Activated CD4-positive, alpha-beta T cell treated with anti-CD3 and anti-CD28 coated beads, Interleukin-2, amount 50 U/mL, for 4 hours (primary cell): ENCODE results near the gene PPM1E.
"Not testable (repeated sequence)": the region's sequence is repeated elsewhere in the genome, so short reads cannot be mapped to it uniquely, and the experiment has no call there.

Experiments used
- DNase-seq, 2 experiments: peaks; one replicate each; pipeline ENCODE4 v3.0.0-alpha.2; 2020

The PPM1E gene

DNA sequence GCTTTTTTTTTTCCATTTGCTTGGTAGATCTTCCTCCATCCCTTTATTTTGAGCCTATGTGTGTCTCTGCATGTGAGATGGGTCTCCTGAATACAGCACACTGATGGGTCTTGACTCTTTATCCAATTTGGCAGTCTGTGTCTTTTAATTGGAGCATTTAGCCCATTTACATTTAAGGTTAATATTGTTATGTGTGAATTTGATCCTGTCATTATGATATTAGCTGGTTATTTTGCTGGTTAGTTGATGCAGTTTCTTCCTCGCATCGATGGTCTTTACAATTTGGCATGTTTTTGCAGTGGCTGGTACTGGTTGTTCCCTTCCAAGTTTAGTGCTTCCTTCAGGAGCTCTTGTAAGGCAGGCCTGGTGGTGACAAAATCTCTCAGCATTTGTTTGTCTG, 94.5 kb downstream of the PPM1E start:
- DNase-seq, result not testable (repeated sequence)

DNA sequence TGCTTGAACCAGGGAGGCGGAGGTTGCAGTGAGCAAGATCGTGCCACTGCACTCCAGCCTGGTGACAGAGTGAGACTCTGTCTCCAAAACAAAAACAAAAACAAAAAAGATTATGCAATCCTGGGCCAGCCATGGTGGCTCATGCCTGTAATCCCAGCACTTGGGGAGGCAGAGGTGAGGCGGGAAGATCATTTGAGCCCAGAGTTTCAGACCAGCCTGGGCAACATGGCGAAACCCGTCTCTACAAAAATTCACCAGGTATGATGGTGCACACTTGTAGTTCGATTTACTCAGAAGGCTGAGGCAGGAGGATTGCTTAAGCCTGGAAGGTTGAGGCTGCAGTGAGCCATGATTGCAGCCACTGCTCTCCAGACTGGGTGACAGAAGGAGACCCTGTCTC, 109.6 kb downstream of the PPM1E start:
- no peak for DNase-seq

DNA sequence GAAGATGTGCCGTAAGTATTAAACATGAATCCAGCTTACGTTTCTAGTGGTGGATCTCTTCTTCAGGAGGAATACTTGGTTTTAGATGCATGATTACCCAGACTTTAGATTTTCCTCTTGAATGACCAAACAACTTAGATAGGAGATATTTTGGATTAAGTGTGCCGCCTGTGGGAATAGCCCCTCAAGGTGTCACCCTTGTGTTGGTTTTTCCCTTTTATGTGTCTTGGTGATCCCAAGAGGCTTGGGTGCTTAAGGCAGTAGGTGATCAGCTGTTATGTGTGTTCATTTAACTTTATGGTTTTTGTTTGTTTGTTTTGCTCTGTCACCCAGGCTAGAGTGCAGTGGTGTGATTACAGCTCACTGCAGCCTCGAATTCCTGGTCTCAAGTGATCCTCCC, 115.1 kb downstream of the PPM1E start:
- DNase-seq, result no peak

DNA sequence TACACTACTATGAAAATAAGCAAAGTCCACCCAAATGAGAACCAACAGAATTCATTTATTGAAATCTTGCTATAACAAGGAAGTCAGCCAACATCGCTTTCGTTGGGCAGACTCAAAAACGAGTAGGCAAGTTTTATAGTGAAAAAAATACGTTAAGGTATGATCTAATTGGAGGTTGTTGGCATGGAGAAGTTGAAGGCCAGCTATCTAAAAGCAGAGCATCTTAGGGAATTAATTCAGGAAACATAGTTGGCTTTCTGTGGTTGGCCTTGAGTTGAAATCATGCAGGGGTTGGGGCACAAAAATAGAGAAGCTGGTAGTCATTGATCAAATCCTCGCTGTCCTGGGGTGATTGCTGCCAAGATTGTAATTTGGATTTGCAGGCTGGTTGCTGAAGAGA, 118.3 kb downstream of the PPM1E start:
- DNase-seq, result no peak

DNA sequence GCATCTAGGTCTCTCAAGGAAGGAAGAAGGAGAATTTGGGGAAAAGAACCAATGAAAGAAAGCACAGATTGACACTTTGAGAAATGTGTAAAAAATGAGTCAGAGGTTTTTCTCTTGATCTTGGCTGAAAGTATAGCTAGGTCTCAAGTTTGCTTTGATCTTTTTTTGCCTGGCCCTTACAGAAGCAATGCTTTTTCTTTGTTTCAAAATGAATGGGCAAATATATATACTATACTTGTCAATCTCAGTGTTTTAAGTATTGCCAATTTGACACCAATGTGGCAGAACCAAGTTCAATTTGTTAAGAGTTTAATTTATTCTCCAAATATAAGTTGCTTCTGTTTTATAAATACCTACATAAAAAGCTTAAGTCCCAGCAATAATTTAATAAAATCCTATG, 119.6 kb downstream of the PPM1E start:
- DNase-seq, result no peak

DNA sequence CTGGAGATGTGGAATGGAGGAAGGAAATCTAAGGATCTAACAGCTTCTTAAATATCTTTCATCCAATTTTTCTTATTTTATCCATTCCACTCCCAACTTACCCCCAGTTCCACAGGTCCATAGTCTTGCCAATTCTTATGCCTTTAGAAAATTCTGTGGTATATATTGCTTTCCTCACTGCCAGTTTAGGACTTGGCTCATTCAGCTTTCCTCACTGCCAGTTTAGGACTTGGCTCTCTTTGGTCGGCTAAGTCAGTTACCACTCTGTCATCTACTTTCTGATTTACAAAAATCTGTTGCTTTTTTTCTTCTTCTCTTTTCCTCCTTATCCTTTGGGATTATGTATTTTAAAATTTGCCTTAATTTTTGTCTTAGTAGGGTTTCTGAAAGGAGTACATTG, 128.5 kb downstream of the PPM1E start:
- no peak for DNase-seq

DNA sequence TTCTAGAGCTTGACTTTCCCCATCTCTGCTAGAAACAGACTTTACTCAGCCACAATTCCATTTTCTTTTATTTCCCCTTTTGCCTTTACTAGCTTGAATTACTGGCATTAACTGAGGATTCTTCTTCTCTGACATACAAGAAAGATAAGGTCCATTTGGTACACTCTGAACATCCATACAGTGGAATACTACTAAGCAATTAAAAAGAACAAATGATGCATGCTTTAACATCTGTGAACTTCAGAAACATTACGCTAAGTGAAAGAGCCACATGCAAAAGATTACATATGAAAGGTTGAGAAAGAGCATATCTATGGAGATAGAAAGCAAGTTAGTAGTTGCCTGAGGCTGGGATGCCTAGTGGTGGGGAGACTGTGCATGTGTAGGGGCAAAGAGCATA, 130.9 kb downstream of the PPM1E start:
- no peak for DNase-seq

DNA sequence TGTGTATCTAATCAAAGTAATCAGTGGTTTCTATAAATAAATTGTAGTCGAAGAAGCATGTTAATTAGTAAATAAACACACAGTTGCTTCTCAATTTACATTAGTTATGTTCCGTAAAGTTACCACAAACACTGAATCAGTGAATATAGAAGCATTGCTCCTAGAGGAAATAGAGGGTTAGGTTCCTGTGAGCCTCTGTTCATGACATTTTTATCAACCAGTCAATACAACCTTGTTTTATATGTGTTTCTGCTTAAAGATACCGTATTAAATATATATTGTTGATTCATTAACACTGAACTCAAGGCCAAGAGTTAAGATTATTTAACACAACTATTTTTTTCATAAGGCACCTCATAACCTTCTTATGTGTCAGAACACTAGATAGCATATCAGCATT, 134.3 kb downstream of the PPM1E start:
- no peak for DNase-seq

DNA sequence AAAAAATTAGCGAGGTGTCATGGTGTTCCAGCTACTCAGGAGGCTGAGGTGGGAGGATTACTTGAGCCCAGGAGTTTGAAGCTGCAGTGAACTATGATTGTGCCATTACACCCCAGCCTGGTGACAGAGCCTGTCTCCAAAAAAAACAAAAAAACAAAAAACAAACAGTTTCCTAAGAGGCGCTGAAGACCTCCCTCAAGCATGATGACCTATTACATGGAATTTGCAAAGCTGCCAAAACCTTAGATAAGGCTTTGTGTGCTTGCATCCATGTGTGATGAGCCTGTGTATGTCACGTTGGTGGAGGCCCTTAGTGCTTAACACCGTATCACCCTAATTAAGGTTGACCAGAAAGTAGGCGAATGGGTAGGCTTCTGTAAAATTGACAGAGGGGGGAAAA, 143.5 kb downstream of the PPM1E start:
- no peak for DNase-seq

DNA sequence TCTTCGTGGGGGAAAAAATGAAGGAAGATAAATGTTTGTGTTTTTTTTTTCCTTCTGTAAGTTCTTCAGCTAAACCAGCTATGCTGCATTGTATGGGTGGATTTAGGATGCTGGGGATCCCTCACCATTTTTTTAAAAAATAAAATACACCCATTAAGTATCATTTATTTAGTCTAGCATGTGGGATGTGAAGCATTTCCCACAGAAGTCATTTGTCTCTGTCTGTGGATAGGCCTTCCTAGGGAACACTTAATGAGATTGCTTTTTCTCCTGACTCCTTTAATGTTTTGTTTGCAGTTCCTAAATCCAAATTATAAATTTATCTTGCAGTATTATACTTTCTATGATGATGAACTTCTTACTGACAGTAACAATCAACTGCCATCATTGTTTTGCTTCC, 146.7 kb downstream of the PPM1E start:
- DNase-seq, result no peak

DNA sequence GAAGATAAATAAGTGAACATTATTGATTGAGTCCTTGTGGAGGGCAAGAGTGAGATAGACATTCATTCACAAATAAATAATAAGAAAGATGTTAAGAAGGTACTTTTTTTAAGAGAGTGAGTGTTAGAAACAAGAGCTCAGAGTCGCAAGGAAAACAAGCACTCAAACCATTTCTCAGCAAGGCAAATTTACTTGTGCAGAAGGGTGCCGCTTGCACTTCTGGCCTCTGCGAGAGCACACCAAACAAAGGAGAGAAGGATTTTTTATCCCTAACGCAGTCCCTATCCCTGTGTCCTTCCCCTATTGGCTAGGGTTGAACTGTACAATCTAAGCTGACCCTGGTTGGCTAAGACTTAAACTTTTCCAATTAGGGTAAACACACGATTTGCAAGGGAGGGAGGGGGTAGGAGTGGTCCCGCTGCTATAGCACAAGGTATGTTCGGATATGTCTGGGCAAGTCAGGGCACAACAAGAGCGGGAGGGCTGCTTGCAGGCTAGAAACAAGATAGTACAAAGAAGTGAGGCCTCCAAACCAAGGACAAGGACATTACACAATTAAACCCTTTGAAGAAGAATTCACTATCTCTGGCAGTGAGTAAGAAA, 156.2 kb downstream of the PPM1E start:
- DNase-seq, result no peak

DNA sequence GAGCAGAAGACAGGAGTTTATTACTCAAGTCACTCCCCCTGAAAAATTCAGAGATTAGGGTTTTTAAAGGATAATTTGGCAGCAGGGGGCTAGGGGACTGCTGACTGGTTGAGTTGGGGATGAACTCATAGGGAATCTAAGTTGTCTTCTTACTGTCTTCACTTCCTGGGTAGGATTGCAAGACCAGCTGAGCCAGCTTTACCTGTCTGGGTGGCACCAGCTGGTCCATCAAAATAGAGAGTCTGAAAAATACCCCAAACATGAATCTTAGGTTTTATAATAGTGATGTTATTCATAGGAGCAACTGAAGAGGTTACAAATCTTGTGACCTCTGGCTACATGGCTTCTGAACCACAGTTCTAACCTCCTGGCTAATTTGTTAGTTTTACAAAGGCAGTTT, 157.9 kb downstream of the PPM1E start:
- no peak for DNase-seq

DNA sequence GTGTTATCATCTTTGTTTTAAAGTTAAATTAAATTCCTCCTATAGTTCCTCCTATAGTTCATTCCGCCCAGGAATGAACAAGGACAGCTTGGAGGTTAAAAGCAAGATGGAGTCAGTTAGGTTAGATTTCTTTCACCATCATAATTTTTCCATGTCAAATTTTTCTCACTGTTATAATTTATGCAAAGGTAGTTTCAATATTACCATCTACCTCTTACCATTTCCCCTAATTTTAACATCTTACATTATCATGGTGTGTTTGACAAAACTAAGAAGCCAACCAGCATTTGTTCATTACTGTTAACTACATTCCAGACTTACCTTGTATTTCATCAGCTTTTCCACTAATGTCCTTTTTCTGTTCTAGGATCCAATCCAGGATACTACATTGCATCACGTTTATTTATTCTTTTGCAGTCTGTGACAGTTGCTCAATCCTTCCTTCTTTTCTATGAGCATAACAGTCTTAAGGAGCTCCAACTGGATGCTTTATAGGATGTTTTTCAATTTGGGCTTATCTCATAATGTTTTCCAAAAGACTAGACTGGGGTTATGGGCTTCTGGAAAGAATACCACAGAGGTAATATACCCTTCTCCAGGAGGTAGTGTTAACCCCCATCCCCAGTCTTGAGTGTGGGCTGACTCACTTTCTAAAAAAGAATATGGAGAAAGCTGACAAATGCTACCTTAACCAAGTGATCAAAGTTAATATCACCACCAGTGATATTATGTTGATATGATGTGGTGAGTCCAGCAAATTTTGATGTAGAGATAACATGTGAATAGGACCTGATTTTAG, 158.5 kb downstream of the PPM1E start:
- DNase-seq, result no peak

DNA sequence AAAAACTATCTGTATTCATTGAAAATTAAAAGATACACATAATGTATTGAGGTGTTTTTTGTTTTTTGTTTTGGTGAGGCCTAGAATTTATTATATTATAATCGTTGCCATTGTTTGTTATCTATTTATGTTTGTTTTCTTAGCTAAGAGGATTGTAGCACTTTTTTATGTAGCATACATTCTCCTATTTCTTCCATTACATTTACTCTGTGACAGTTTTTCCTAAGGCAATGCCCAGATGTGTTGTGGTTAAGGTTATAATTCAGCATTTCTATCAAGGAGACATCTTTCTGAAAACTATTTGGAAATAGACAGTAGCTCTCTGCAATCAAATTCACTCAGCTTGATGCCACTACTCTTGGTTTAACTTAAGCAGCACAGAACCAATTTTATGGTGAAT, 161.6 kb downstream of the PPM1E start:
- DNase-seq, result no peak

DNA sequence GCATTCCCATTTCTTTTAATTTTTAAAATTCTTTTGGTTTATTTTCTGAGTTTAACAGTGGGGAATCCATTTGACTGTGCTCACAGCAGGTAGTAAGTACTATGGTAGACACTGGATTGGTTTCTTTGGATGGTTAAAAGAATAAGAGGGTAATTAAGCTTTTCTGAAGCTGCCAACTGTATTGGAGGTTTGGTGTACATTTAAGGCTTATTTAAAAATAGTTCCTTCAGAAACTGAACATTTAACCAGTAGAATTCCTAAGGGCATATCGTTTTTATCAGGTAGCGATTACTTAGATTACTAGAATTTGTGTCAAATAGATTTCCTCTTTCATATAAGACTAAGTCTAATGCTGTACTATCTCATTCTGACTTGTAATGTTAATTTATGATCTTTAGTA, 162.4 kb downstream of the PPM1E start:
- DNase-seq, result no peak

DNA sequence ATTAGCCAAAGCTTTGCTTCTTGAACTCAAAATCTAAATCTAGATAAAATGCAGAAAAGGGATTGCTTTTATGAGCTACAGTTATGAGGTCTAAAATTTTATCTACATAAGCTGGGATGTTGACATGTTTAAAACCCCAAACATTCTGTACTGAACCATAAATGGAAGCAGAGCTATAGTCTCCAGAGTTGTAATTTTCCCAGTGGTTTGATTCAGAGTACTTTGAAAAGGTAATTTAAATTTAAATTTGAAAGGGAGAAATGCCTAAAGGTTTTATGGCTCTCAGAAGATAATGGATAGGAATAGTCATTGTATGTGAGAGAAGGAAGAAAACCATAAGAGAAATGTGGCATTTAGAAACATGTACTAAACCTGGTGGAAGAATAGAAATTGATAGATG, 163.2 kb downstream of the PPM1E start:
- no peak for DNase-seq

DNA sequence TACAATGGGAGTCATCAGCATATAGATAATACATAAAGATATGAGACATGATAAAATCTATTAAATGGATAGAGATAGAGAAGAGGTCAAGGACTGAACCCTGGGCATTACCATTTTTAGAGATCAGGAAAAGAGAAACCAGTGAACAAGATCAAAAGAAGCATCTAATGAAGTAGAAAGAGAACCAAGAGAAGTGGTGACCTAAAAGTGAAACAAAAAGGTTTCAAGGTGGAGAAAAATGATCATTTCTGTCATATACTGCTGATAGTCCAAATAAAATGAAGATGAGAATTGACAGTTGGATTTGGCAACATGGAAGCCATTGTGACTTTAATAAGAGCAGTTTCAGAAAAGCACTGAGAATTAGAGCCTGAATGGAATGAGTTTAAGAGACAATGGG, 165.1 kb downstream of the PPM1E start:
- no peak for DNase-seq

DNA sequence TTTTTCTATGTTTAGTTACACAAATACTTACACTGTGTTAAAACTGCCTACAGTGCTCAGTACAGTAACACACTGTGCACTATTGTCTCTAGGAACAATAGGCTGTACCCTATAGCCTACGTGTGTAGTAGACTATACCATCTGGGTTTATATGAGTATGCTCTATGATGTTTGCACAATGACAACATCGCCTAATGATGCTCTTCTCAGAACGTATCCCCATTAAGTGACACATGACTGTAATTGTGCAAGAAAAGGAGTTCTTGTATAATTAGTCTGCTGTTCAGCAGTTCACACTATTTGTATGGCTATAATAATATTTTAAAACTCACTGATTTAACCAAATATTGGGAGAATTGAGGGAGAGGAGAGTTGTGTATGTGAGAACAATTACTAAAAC, 177.3 kb downstream of the PPM1E start:
- DNase-seq, result no peak

DNA sequence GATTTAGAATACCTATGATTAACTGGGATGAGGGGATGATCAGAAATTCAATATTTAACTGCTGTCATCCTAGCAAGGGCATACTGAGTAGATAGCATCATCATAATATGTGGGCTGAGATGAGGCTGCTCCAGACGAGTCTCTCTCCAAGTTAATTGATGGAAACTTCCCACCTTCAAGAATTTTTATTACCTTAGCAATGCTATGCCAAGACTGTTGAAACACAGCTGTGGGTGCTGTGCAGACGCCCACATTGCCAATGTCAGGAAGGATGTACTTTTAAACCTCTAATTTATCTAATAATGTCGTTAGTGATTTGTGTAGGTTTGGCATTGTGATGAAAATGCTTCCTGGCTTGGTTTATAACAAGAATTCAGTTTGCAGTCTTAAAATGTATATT, 180.6 kb downstream of the PPM1E start:
- DNase-seq, result no peak

DNA sequence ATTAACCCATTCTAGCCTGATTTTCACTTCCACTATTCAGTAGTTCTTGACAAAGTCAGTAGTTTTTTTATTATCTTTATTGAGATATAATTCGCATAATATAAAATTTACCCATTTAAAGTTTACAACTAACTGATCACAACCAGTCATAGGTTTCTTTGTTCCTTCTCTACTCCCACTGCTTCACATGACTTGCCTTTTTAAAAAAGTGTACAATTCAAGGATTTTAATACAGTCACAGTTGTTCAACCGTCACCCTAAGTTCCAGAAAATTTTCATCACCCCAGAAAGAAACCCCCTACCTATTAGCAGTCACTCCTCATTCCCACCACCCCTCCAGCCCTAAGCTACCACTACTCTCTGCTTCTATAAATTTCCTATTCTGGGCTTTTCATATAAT, 188.5 kb downstream of the PPM1E start:
- DNase-seq, result no peak

DNA sequence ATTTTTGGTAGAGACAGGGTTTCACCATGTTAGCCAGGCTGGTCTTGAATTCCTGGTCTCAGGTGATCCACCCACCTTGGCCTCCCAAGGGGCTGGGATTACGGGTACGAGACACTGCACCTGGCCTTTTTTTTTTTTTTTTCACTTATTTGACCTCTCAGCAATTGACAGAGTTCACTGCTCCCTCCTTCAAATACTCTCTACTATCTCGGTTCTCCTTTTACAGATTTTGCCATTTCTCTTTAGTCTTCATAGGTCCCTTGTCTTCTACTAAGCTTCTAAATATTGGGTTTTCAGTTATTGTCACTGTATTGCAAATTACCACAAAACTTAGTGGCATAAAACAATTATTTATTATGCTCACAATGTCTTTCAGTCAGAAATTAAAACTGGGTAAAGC, 191.8 kb downstream of the PPM1E start:
- DNase-seq, result no peak

DNA sequence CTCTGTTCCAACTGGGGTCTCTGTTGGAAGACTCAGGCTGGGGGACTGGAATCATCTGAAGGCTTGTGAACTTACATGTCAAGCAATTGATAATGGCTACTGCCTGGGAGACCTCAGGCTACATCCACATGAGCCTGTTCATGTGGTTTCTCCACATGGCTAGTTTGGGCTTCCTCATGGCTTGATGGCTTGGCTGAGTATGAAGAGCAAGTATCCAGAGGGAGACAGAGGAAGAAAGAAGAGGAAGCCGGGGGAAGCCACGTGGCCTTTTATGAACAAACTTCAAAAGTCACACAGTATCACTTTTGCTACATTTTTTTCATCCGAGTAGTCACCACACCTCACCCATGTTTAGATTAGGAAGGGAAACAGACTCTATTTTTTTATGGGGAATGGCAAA, 192.2 kb downstream of the PPM1E start:
- no peak for DNase-seq

DNA sequence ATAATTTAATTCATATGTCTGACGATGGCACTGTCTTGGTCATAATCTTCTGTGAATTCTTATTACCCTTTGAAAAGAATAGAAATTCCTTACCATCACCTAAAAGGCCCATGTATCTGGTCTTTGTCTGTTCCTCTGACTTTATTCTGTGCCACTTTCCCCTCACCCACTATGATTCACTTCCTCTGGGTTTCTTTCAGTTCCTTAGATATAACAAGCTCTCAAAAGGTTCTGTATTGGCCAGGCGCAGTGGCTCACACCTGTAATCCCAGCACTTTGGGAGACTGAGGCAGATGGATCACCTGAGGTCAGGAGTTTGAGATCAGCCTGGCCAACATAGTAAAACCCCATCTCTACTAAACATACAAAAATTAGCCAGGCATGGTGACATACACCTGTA, 198.7 kb downstream of the PPM1E start:
- not testable (repeated sequence) for DNase-seq

DNA sequence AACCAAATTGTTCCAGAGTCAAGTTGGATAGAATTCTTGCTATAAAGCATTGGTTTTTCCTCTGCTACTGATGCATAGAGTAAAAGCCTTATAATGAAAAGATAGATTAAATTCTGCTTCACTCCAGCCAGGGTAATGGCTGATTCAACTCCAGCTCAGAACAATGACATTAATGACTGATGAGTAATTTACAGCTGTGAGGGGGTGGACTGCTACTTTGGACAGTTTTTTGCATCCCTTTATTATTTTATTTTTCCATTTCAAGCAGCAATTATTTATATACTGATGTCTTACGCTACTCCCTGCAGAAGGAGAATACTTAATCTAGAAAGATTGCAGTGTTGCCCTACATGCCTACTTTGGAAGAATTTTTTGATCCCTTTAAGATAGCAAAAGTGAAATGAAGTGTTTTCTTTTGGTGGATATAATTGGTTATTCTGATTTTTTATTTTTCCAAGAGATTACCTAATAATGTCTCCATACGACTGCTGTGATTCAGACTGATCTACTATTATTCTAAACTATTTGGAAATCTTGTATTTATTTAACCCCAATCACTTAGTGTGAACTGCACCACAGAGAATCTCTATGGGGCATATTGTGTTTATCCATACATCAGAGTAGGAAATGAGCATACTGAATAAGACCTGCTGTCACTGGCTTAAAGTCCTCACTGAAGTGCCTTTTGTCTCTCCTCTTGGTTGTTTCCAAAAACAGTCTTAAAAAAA, 201.5 kb downstream of the PPM1E start:
- DNase-seq, result no peak
